Measurements from ENCODE around the gene BMP2K.

BMP2K gene

GRCh38 chr4:78776729-78777575 is 802 bp downstream of the BMP2K start:
- peak; percentile 48 to 71 for DNase-seq (ENCODE audit: low read depth in 2 of 2)

GRCh38 chr4:78777576-78777940 is 1.4 kb downstream of the BMP2K start:
- no peak for TF ChIP-seq CTCF (IDR thresholded peaks at IDR 0.05; ENCODE audit: low read depth, low read length)
- peak overlapping the region; percentile 65 to 80 for H3K4me3 ChIP-seq (replicated peaks in 1 of 2; ENCODE audit: low read depth in 2 of 2, low read length in 2 of 2)
- DNase-seq (ENCODE audit: low read depth in 2 of 2) = no peak

More at GRCh38 chr4:78776729-78777575, 802 bp downstream of the BMP2K start:
- TF ChIP-seq CTCF (IDR thresholded peaks at IDR 0.05; ENCODE audit: low read depth, low read length) = no peak
- peak overlapping the region; percentile 65 to 80 for H3K4me3 ChIP-seq (replicated peaks in 1 of 2; ENCODE audit: low read depth in 2 of 2, low read length in 2 of 2)

- no peak for DNase-seq (ENCODE audit: low read depth in 2 of 2)
- no peak for TF ChIP-seq CTCF (IDR thresholded peaks at IDR 0.05; ENCODE audit: low read depth, low read length)
- H3K4me3 ChIP-seq (replicated peaks in 1 of 2; ENCODE audit: low read depth in 2 of 2, low read length in 2 of 2) = no peak overlapping the region
Observed at GRCh38 chr4:78778530-78778929, 2.4 kb downstream of the BMP2K start.

- peak in 1 of 2 donors; percentile 24 for DNase-seq (ENCODE audit: low read depth in 2 of 2)
- H3K4me3 ChIP-seq (replicated peaks in 1 of 2; ENCODE audit: low read depth in 2 of 2, low read length in 2 of 2) = no peak overlapping the region
- TF ChIP-seq CTCF (IDR thresholded peaks at IDR 0.05; ENCODE audit: low read depth, low read length) = no peak
Observed at GRCh38 chr4:78779280-78779679, 3.1 kb downstream of the BMP2K start.

DNA sequence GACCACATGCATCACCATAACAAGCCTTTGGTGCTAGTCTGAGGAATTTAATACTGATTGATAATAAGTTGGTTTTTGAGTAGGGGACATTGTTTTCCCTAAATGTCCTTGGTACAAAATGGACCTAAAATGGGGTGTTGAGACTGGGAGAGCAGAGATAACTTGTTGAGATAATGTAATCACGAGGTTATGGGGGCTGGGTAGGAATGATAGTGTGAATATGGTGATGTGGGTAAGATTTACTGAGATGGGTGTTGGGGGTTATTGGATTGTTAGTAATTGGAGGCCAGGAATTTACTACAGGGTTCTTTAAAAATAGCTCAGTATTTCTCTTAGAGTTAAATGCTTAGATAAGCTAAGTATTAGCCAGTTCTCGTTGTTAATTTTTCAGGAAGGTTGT is 3.9 kb downstream of the BMP2K start:
- H3K4me3 ChIP-seq (replicated peaks in 1 of 2; ENCODE audit: low read depth in 2 of 2, low read length in 2 of 2) = no peak overlapping the region
- TF ChIP-seq CTCF (IDR thresholded peaks at IDR 0.05; ENCODE audit: low read depth, low read length) = no peak
- DNase-seq (ENCODE audit: low read depth in 2 of 2) = no peak

DNA sequence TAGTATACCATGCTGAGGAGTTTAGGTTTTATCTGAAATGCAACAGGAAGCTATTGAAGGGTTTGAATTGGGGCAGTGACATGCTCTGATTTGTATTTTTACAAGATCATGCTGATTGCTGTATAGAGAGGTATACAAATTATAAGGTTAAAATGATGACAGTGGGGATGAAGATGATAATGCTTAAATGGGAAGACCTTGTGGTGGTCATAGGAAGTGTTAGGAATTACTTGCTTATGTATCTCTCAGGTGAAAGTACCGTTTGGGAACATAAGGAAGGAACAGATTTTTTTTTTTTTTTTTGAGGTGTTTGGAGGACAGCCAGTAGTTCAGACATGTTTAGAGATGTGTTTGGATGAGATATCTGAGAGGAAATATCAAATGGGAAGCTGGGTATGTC is 5.0 kb downstream of the BMP2K start:
- no peak for TF ChIP-seq CTCF (IDR thresholded peaks at IDR 0.05; ENCODE audit: low read depth, low read length)
- DNase-seq (ENCODE audit: low read depth in 2 of 2) = no peak
- no peak overlapping the region for H3K4me3 ChIP-seq (replicated peaks in 1 of 2; ENCODE audit: low read depth in 2 of 2, low read length in 2 of 2)
